Suppressor macrophage (primary cell): ENCODE results near the gene THSD4.
"Not testable (repeated sequence)": the region's sequence is repeated elsewhere in the genome, so short reads cannot be mapped to it uniquely, and the experiment has no call there.

Experiments used
- DNase-seq, 4 experiments: peaks; one replicate each; pipeline ENCODE4 v3.0.0-alpha.2; 2020 to 2022

THSD4 gene

GRCh38 chr15:71261909-71262308 is 146.6 kb downstream of the THSD4 start:
- no peak for DNase-seq

- no peak for DNase-seq
Observed at GRCh38 chr15:71262599-71262998, 147.3 kb downstream of the THSD4 start.

GRCh38 chr15:71265606-71266005 is 150.3 kb downstream of the THSD4 start:
- not testable (repeated sequence) for DNase-seq

GRCh38 chr15:71271327-71271726 is 156.1 kb downstream of the THSD4 start:
- no peak for DNase-seq

GRCh38 chr15:71272932-71273331 is 157.7 kb downstream of the THSD4 start:
- DNase-seq: no peak

- DNase-seq: no peak
Observed at GRCh38 chr15:71273731-71274447, 158.6 kb downstream of the THSD4 start.

- peak in 1 of 4 experiments; percentile 11 for DNase-seq
Observed at GRCh38 chr15:71274448-71274798, 159.2 kb downstream of the THSD4 start.

- no peak for DNase-seq
Observed at GRCh38 chr15:71275098-71275497, 159.8 kb downstream of the THSD4 start.

DNA sequence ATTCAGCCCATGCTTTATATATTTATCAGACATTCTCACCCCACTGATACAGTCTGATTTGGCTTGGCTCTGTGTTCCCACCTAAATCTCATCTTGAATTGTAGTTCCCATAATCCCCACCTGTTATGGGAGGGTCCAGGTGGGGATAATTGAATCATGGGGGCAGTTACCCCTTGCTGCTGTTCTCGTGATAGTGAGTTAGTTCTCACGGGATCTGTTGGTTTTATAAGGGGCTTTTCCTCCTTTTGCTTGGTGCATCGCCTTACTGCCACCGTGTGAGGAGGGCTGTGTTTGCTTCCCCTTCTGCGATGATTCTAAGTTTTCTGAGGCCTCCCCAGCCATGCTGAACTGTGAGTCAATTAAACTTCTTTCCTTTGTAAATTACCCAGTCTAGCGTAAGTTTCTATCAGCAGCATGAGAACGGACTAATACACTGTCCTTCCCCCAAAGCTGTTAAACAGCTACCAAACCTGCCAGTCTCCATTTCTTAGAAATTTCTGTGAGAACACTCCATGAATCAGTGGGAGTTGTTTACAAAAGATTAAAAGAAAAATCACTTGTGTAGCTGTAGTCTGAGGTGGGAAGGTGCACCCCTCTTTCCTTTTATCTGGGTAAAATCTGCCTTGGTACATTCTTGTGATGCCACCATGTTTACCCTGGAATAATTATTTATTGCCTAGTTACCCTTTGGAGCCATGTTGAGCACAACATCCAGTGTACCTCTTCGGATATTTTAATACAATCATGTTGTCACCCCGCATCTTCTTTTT is 160.5 kb downstream of the THSD4 start:
- no peak for DNase-seq

GRCh38 chr15:71276336-71276665 is 161.0 kb downstream of the THSD4 start:
- no peak for DNase-seq

GRCh38 chr15:71278989-71279756 is 163.9 kb downstream of the THSD4 start:
- peak; percentile 52 to 67 (median 61) for DNase-seq

DNA sequence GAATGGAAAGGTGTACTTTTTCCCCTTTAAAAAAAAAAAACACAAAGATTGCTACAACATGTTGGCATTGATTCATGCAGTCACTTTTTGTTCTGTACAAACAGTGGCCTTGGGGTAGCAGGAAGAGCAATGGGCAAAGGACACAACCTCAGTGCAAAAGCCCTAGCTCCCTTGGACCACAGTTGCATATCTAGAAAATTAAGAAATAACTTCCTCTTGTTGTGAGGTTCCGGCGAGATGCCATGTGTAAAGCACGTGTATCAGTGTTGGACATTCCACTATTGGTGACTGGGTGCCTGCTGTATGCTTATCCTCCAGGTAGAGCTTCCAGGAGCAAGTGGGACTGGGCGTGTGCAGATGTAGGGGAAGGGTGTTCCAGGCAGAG is 164.5 kb downstream of the THSD4 start:
- no peak for DNase-seq

DNA sequence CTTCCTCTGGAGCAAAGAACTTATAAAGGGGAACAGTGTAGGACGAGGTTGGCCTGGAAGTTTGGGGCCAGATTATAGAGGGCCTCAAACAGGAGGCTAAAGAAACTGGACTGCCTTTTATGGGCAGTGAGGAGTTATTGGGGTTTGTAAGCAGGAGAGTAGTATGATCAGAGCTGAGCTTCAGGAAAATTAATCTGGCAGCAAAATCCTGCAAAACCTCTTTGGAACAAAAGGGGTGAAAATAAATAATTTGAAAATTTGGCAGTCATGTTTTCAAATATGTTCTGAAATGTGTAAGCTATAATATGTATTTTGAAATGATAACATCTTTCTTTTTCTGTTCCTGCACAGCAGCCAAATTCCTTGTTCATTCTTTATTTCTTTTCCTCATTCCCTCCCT is 164.9 kb downstream of the THSD4 start:
- DNase-seq: no peak

DNA sequence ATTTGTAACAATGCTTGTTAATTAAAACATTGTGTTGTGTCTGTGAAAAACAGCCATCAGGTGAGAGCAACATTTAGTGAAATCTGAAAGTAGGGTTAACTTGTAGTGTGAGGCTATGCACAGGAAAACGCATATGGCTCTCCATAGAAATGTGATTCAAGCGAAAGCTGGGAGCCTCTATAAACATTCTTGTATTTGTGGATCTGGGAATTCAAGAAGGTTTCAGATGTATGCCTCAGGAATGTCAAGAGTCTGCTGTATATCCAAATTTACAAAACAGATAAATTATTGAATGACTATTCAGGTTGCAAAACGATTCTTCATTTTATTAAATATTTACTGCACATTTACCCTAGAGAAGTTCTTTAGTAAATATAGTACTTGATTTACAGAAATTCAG is 166.0 kb downstream of the THSD4 start:
- no peak for DNase-seq

GRCh38 chr15:71282076-71282475 is 166.8 kb downstream of the THSD4 start:
- no peak for DNase-seq

- DNase-seq: no peak
Observed at GRCh38 chr15:71288348-71288955, 173.2 kb downstream of the THSD4 start.

GRCh38 chr15:71290002-71290401 is 174.7 kb downstream of the THSD4 start:
- DNase-seq: no peak

DNA sequence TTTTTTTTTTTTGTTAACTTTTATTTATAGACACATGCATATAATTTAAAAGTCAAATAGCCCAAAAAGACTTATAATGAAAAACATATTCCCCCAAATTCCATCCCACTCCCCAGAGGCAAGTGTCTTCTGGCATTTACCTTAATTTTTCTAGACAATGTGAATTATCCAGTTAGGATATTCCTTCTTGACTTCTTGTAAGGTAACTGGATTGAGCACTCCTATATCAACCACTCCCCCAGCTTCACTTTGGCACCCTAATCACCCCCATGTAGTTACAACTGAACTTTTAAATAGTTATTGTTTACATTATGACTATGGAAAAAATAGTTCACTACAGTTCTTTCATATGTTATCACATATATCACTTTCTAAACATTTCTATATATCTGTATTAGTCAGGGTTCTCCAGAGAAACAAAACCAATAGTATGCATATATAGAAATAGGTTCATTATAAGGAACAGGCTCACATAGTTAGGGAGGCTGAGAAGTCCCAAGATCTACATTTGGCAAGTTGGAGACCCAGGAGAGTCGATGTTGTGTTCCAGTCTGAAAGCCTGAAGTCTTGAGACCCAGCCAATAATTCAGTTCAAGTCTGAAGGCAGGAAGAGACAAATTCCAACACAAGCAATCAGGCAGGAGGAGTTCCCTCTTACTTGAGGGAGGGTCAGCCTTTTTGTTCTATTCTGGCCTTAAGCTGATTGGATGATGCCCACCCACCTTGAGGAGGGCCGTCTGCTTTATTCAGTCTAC is 175.8 kb downstream of the THSD4 start:
- no peak for DNase-seq

DNA sequence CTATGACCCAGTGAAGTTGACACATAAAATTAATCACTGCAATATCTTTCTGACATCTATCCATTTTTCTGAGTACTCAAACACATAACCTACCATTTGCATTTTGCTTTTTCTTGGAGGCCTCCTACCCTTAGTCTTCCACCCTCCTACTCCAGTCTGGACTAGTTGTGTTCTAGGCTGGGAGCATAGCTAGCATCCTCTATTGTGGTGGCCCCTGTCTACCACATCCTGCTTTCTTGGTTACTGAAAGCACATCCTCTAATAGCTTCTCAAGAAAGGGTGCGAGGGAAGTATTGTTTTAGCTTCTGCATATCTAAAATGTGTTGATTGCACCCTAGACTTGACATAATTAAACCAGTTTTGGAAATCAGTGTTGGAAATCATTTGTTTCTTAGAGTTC is 176.5 kb downstream of the THSD4 start:
- no peak for DNase-seq

- no peak for DNase-seq
Observed at GRCh38 chr15:71293723-71294122, 178.5 kb downstream of the THSD4 start.

DNA sequence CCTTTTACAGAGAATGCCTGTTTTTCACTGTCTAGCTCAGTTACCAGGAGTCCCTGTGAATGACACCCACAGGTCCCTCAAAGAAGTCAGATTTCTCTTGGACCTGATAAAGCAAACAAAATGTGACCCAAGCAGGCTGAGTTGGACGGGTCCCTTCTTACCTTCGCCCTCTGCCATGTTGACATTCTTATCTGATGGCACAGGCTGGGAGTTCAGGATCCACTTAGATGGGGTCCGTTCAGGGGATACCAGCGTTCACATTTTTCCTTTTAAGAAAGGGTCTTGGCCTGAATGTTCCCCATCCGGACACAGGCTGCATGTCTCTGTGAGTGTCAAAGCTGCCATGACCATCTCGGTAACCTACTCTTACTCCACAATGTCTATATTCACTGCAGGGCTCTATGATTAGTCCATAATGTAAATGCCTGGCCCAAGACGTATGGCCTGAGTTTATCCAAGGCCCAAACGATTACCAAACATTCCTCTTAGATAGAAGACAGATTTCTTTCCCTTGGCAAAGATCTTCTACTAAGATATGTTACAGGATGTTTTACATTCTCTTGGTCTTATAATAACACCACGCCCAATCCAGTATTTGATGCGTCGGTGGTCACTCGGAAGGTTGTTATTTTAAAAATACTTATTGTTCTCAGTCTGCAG is 179.1 kb downstream of the THSD4 start:
- DNase-seq: no peak
